ENCODE measurements around the gene NMRK1. TPM values are rescaled to one million over a fixed set of nuclear protein-coding genes. Genes with fewer than 3 reads are reported as not detected.

NMRK1 gene
- total and polyA plus RNA-seq, 2 of the 13 experiments (the other 11 are each of a cell fraction or from before 2014, with no cell fraction given): 9.1 to 12.9 TPM

- no peak for TF ChIP-seq HINFP (CRISPR knock-in tag; IDR thresholded peaks at IDR 0.05; ENCODE audit: low read depth)
- no peak for TF ChIP-seq MIXL1 (CRISPR knock-in tag; IDR thresholded peaks at IDR 0.05)
- TF ChIP-seq TAF15 (IDR thresholded peaks at IDR 0.05; ENCODE audit: low read depth, low read length, poor library complexity, severe bottlenecking): no peak
- no peak for TF ChIP-seq NBN (conservative IDR thresholded peaks at IDR 0.05)
- no peak for TF ChIP-seq YY1 (IDR thresholded peaks at IDR 0.05; ENCODE audit: insufficient read depth, insufficient replicate concordance, low read depth, low read length)
- no peak for TF ChIP-seq ZNF441 (CRISPR knock-in tag; IDR thresholded peaks at IDR 0.05; ENCODE audit: borderline replicate concordance)
- no peak for TF ChIP-seq RBM39 (IDR thresholded peaks at IDR 0.05; ENCODE audit: low read depth, low read length, poor library complexity, severe bottlenecking)
- no peak for TF ChIP-seq ZNF496 (CRISPR knock-in tag; IDR thresholded peaks at IDR 0.05; ENCODE audit: insufficient replicate concordance)
- peak; percentile 24; the same call in 1 of the 2 replicates for TF ChIP-seq THAP11 (CRISPR knock-in tag; IDR thresholded peaks at IDR 0.05)
- no peak for TF ChIP-seq ZNF619 (CRISPR knock-in tag; IDR thresholded peaks at IDR 0.05)
- no peak for TF ChIP-seq REPIN1 (CRISPR knock-in tag; IDR thresholded peaks at IDR 0.05; ENCODE audit: borderline replicate concordance, low read depth)
- no peak for TF ChIP-seq ZNF354B (CRISPR knock-in tag; IDR thresholded peaks at IDR 0.05)
- TF ChIP-seq BCL3 (CRISPR knock-in tag; IDR thresholded peaks at IDR 0.05): no peak
- TF ChIP-seq FLYWCH1 (CRISPR knock-in tag; IDR thresholded peaks at IDR 0.05): no peak
- TF ChIP-seq BCL6 (CRISPR knock-in tag; IDR thresholded peaks at IDR 0.05): peak; percentile 27; the same call in 1 of the 2 replicates
- no peak for TF ChIP-seq ZNF383 (CRISPR knock-in tag; IDR thresholded peaks at IDR 0.05; ENCODE audit: borderline replicate concordance)
- TF ChIP-seq ERF (CRISPR knock-in tag; IDR thresholded peaks at IDR 0.05): no peak
- no peak for TF ChIP-seq GPBP1L1 (CRISPR knock-in tag; IDR thresholded peaks at IDR 0.05)
- TF ChIP-seq ZNF281 (CRISPR knock-in tag; IDR thresholded peaks at IDR 0.05; ENCODE audit: borderline replicate concordance): peak; percentile 69
- no peak for TF ChIP-seq ZNF576 (CRISPR knock-in tag; IDR thresholded peaks at IDR 0.05)
- no peak; the same call in 1 of the 2 replicates for TF ChIP-seq NR2F6 (IDR thresholded peaks at IDR 0.05)
- no peak; the same call in 1 of the 2 replicates for TF ChIP-seq NR2F6 (CRISPR knock-in tag; IDR thresholded peaks at IDR 0.05)
- TF ChIP-seq AKAP8 (CRISPR knock-in tag; IDR thresholded peaks at IDR 0.05): no peak
- peak; percentile 45; the same call in 1 of the 2 replicates for TF ChIP-seq RXRB (CRISPR knock-in tag; IDR thresholded peaks at IDR 0.05; ENCODE audit: borderline replicate concordance)
Measured at GRCh38 chr9:75086541-75087288, 1.2 kb downstream of the NMRK1 start (continued).

Measured in HepG2 (cell line).